GM18520 (cell line): ENCODE data around the gene SENP5.
"Not testable (repeated sequence)": the region's sequence is repeated elsewhere in the genome, so short reads cannot be mapped to it uniquely, and the experiment has no call there.

Source experiments
- ATAC-seq: cut with Tn5 transposase; IDR thresholded peaks from one replicate; pipeline ENCODE4 v1.9.1; 2021; ENCODE audit not compliant: unreplicated experiment

Gene SENP5

DNA sequence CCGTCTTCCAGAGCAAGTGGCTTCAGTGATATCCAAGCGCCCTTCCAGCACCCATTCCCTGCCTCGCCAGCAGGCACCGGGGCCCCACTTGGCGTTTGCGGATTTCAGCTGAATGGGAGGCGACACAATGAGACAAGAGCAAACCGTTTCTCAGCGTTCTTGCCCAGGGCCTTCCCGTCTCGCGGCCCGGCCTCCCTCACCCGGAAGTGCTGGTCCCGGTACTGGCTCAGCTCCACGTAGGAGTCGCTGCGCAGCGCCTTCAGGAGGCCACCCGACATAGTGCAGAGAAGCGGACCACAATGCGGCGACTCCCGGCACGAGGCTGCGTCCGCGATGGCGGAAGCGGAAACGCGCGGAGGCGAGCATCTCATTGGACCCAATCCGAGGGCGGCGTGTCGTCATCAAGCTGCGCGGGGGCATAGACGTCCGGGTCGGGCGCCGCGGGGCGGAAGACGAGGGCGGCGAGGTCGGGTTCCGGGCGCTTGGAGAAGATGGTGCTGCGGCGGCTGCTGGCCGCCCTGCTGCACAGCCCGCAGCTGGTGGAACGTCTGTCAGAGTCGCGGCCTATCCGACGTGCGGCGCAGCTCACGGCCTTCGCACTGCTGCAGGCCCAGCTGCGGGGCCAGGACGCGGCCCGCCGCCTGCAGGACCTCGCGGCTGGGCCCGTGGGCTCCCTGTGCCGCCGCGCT is 74.7 kb downstream of the SENP5 start, which contains the start of gene NCBP2:
NCBP2 (minus strand) TSS at position 303 of the 689 bp plus-strand sequence; CDS start at position 278, 25 bp downstream.
- peak; percentile 91 for ATAC-seq

DNA sequence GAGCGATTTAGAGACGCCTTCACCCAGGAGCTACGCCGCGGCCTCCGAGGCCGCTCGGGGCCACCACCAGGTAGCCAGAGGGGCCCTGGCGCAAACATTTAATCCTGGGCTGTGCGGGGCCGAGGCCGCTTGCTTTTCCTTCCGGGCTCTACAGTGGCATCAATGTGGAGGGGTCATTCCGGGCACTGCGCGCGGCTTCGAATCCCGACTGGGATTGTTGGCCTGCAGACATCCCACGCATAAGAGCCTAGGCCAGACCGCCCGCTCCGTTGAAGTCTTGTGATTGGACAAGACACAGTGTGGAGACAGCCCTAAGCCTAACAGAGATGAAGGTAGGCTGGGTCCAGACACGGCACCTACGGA is 75.2 kb downstream of the SENP5 start:
- no peak for ATAC-seq

- ATAC-seq = not testable (repeated sequence)
These were observed 76.5 kb downstream of the SENP5 start for GRCh38 chr3:196944037-196944790.

- ATAC-seq = no peak
These were observed 79.6 kb downstream of the SENP5 start for GRCh38 chr3:196947136-196947859.

- no peak for ATAC-seq
These were observed 80.2 kb downstream of the SENP5 start for GRCh38 chr3:196947860-196948441.

DNA sequence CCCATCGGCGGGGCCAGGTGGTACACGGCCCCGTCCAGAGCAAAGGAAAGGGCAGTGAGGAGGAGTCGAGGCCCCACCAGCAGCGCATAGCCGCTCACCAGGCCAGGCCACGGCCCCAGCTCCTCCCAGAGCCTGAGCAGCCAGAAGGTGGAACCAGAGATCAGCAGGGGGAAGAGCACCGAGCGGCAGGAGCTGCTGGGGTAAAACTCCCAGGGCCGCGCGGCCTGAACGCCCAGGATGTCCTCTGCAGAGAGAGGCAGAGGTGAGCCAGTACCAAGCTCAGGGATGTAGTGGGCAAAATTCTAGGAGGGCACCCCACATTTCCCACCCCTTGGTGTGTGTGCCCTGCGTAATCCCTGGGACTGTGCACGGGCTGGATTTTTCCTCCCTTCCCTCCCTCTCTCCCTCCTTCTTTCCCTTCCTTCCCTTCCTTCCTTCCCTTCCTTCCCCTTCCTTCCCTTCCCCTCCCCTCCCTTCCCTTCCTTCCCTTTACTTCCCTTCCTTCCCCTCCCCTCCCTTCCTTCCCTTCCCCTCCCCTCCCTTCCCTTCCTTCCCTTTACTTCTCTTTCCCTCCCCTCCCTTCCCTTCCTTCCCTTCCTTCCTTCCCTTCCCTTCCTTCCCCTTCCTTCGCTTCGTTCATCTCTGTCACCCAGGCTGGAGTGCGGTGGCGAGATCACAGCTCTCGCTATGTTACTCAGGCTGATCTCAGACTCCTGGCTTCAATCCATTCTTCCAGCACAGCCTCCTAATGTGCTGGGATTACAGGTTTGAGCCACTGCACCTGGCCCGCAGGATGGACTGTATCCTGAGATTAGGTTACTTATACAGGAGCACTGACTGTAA is 80.9 kb downstream of the SENP5 start:
- no peak for ATAC-seq

GRCh38 chr3:196949285-196949619 is 81.5 kb downstream of the SENP5 start:
- ATAC-seq = no peak

GRCh38 chr3:196949750-196950149 is 82.0 kb downstream of the SENP5 start:
- no peak for ATAC-seq

DNA sequence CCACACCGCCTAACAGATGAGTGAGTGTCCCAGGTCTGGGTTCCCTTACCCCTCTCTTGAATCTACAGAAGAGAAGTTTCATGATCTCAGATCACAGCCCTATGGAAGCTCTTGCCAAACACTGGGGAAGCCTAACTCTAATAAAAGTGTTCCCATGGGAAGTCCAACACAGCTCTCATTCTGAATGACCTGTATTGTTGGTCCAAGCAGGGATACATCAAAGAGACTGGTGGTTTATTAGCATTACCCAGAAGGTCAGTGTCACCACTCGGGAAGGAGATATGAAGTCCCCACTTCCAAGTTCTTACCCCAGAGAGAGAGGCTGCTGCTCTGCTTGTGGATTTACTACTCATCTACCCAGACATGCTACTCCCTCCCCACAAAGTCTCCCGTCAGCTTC is 83.7 kb downstream of the SENP5 start:
- ATAC-seq = no peak

GRCh38 chr3:196954832-196955231 is 87.1 kb downstream of the SENP5 start:
- ATAC-seq = no peak

GRCh38 chr3:196962108-196962929 is 94.6 kb downstream of the SENP5 start:
- ATAC-seq = no peak

- ATAC-seq = no peak
These were observed 95.4 kb downstream of the SENP5 start for GRCh38 chr3:196962930-196963630.

DNA sequence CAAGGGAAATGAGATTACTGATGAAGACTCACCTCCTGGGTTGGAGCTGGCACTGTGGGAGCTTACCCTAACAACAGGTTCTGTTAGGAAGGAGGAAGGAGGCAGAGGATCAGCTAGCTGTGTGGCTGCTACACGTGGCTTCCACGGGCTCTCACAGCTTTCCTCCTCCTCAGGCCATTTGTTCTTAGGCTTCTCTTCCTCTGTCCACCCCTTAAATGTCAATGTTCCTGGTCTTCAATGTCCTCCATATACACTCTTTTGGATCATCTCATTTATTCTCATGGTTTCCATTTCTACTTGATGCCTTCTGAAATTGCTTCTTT is 95.9 kb downstream of the SENP5 start:
- no peak for ATAC-seq

- ATAC-seq = no peak
These were observed 97.5 kb downstream of the SENP5 start for GRCh38 chr3:196965112-196965803.

GRCh38 chr3:196965804-196966173 is 98.1 kb downstream of the SENP5 start:
- ATAC-seq = no peak

- no peak for ATAC-seq
These were observed 99.0 kb downstream of the SENP5 start for GRCh38 chr3:196966526-196967401.

DNA sequence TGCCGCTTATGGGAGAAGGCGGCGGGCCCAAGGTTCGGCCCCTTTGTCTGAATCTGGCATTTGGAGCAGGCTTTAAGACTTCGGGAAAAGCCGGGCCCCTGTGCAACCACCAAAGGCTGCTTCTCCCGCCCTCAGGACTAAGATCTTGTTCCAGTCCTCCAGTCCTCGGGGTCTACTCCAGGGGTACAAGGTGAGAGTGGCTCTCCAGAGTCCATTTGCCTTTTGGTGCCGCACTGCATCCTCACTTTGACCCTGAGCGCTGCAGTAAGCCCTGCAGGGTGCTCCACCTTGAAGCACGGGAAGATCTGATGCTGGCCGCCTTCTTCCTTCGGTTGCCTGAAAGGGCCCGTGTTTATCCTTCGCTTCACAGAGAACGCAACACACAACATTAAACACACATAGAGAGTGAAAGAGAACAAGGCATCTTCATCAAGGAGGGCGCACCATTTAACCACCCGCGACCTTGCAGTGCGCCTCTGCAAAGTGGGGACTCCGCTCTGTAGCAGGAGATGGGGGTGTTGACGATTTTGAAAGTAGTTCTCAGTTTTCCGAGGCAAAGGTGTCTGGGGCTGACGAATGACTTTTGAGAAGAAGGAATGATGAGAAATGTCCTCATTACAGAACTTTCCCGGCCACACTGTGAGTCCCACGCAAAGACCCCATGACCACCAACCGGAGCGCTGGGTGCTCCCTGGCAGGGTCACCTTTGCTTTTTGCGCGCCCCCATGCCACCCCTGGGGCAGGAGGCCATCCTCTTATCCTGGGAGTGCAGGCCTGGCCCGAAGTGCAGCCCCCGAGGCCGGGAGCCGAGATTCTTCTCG is 99.9 kb downstream of the SENP5 start:
- ATAC-seq = no peak
